ENCODE results near the gene ST8SIA6. TPM values are rescaled to one million over a fixed set of nuclear protein-coding genes. Genes with fewer than 3 reads are reported as not detected.

ST8SIA6 gene
- total and polyA plus RNA-seq, 4 donors = 0.43 to 22.0 (median 2.9) TPM

DNA sequence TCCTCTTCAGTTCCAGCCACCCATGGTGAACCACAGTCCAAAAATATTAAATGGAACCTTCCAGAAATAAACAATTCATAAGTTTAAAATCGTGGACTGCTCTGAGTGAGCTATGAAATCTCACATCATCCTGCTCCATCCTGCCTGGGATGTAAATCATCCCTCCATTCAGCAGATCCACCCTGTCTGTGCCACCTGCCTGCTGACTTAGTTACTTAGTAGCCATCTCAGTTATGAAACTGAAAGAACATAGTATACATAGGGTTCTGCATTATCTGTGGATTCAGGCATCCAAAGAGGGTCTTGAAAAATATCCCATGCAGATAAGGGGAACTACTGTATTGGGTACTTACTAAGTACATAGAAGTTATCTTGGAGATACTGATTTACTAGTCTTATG is 89.0 kb downstream of the ST8SIA6 start:
- TF ChIP-seq, protein P1, sequence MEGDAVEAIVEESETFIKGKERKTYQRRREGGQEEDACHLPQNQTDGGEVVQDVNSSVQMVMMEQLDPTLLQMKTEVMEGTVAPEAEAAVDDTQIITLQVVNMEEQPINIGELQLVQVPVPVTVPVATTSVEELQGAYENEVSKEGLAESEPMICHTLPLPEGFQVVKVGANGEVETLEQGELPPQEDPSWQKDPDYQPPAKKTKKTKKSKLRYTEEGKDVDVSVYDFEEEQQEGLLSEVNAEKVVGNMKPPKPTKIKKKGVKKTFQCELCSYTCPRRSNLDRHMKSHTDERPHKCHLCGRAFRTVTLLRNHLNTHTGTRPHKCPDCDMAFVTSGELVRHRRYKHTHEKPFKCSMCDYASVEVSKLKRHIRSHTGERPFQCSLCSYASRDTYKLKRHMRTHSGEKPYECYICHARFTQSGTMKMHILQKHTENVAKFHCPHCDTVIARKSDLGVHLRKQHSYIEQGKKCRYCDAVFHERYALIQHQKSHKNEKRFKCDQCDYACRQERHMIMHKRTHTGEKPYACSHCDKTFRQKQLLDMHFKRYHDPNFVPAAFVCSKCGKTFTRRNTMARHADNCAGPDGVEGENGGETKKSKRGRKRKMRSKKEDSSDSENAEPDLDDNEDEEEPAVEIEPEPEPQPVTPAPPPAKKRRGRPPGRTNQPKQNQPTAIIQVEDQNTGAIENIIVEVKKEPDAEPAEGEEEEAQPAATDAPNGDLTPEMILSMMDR (IDR thresholded peaks at IDR 0.05; ENCODE audit: control extremely low read depth, extremely low read depth) = no peak
- 69 to 72% methylated on average over 1 of the region's 1 CpG for WGBS, 2 donors
- Histone ChIP-seq H3K27ac (ENCODE audit: low read depth in 1 of 2, low read length in 1 of 2) (no peak overlapping the region), H3K27me3 (ENCODE audit: control insufficient read depth in 3 of 3, insufficient read depth in 3 of 3, low read length in 2 of 3) (no peaks in the 10 kb centered on the region), H3K4me3 (no peak overlapping the region), H3K4me1 (ENCODE audit: control insufficient read depth in 5 of 5, insufficient read depth in 5 of 5, low read length in 5 of 5) (no peaks in the 10 kb centered on the region), H3K36me3 (ENCODE audit: control insufficient read depth in 4 of 4, insufficient read depth in 4 of 4, low read length in 4 of 4) (no peaks in the 10 kb centered on the region), H3K9ac (ENCODE audit: insufficient read depth in 1 of 2, low read length in 2 of 2) (no peak overlapping the region), H3K9me3 (ENCODE audit: control insufficient read depth in 4 of 4, insufficient read depth in 3 of 4, low read length in 3 of 4) (peaks cover 0 to 5% (median 4%) of the 10 kb centered on the region in 4 donors)
- ATAC-seq (ENCODE audit: insufficient read depth, low FRiP score) (no peak), DNase-seq (no peak)

DNA sequence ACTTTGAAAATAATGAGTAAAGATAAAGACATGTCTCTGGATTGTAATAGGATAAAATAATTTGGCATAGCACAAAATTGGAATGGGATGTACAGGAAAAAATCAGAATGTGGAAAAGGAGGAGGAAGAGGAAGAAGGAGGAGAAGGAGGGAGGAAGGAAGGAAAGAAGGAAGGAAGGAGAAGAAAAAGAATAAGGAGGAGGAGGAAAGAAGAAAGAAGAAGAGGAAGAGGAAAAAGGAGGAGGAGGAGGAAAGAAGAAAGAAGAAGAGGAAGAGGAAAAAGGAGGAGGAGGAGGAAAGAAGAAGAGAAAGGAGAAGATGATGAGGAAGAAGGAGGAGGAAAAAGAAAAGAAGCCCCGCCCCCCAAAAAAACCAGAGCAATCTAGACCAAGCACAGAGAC is 95.9 kb downstream of the ST8SIA6 start:
- Histone ChIP-seq H3K9me3 (ENCODE audit: control insufficient read depth in 4 of 4, insufficient read depth in 3 of 4, low read length in 3 of 4) (peaks cover 0 to 4% (median under 1%) of the 10 kb centered on the region in 4 donors), H3K36me3 (ENCODE audit: control insufficient read depth in 4 of 4, insufficient read depth in 4 of 4, low read length in 4 of 4) (no peaks in the 10 kb centered on the region), H3K9ac (ENCODE audit: insufficient read depth in 1 of 2, low read length in 2 of 2) (no peak overlapping the region), H3K27me3 (ENCODE audit: control insufficient read depth in 3 of 3, insufficient read depth in 3 of 3, low read length in 2 of 3) (no peaks in the 10 kb centered on the region), H3K4me1 (ENCODE audit: control insufficient read depth in 5 of 5, insufficient read depth in 5 of 5, low read length in 5 of 5) (no peaks in the 10 kb centered on the region), H3K4me3 (no peak overlapping the region), H3K27ac (ENCODE audit: low read depth in 1 of 2, low read length in 1 of 2) (no peak overlapping the region)
- ATAC-seq (ENCODE audit: insufficient read depth, low FRiP score) (no peak), DNase-seq (no peak)
- TF ChIP-seq, protein P1 (IDR thresholded peaks at IDR 0.05; ENCODE audit: control extremely low read depth, extremely low read depth) = no peak
- 94 to 100% methylated on average over 1 of the region's 1 CpG for WGBS, 2 donors

DNA sequence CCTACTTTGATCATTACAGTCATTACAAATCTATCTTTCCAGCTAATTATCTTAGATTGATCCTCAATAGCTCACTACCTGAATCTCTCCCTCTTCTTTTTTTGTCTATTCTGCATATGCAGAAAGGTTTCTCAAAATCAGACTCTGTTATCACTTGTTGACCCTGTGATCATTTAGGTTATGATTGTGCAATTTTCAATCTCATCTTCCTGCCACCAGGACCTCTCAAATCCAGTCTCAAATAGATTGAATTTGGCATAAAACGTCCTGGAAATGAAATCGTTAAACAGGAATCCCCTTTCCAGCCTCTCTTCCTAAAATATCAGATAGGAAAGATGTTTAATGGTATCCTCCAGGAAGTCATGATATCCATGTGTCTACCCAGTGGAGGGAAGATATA is 96.6 kb downstream of the ST8SIA6 start:
- Histone ChIP-seq H3K36me3 (ENCODE audit: control insufficient read depth in 4 of 4, insufficient read depth in 4 of 4, low read length in 4 of 4) (no peaks in the 10 kb centered on the region), H3K9me3 (ENCODE audit: control insufficient read depth in 4 of 4, insufficient read depth in 3 of 4, low read length in 3 of 4) (no peaks in the 10 kb centered on the region), H3K27ac (ENCODE audit: low read depth in 1 of 2, low read length in 1 of 2) (no peak overlapping the region), H3K4me3 (no peak overlapping the region), H3K4me1 (ENCODE audit: control insufficient read depth in 5 of 5, insufficient read depth in 5 of 5, low read length in 5 of 5) (no peaks in the 10 kb centered on the region), H3K9ac (ENCODE audit: insufficient read depth in 1 of 2, low read length in 2 of 2) (no peak overlapping the region), H3K27me3 (ENCODE audit: control insufficient read depth in 3 of 3, insufficient read depth in 3 of 3, low read length in 2 of 3) (no peaks in the 10 kb centered on the region)
- 73 to 95% methylated on average over 2 of the region's 2 CpGs for WGBS, 2 donors
- TF ChIP-seq, protein P1 (IDR thresholded peaks at IDR 0.05; ENCODE audit: control extremely low read depth, extremely low read depth) = no peak
- DNase-seq = no peak
- no peak for ATAC-seq (ENCODE audit: insufficient read depth, low FRiP score)

DNA sequence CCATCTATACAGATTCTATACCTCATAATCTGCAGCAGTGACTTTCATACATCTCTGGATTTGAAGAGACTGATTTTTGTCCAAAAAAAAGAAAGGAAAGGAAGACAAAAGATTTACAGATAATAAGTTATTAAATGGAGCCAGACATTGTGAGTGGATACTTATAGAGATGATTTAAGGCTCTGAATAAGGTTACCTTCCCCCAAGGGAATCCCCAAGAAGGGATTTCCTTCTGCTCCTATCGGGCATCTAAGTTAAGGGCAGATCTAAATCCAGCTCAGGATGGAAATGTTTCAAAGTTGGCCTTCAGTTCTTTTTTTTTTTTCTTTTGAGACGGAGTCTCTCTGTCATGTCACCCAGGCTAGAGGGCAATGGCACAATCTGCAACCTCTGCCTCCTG is 97.6 kb downstream of the ST8SIA6 start:
- no peak overlapping the region for H3K4me3 ChIP-seq
- H3K9me3 ChIP-seq (ENCODE audit: control insufficient read depth in 4 of 4, insufficient read depth in 3 of 4, low read length in 3 of 4) = no peaks in the 10 kb centered on the region
- H3K9ac ChIP-seq (ENCODE audit: insufficient read depth in 1 of 2, low read length in 2 of 2) = no peak overlapping the region
- no peak for DNase-seq
- no peak overlapping the region for H3K27ac ChIP-seq (ENCODE audit: low read depth in 1 of 2, low read length in 1 of 2)
- H3K4me1 ChIP-seq (ENCODE audit: control insufficient read depth in 5 of 5, insufficient read depth in 5 of 5, low read length in 5 of 5) = no peaks in the 10 kb centered on the region
- TF ChIP-seq, protein P1 (IDR thresholded peaks at IDR 0.05; ENCODE audit: control extremely low read depth, extremely low read depth) = no peak
- H3K27me3 ChIP-seq (ENCODE audit: control insufficient read depth in 3 of 3, insufficient read depth in 3 of 3, low read length in 2 of 3) = no peaks in the 10 kb centered on the region
- H3K36me3 ChIP-seq (ENCODE audit: control insufficient read depth in 4 of 4, insufficient read depth in 4 of 4, low read length in 4 of 4) = no peaks in the 10 kb centered on the region
- no peak for ATAC-seq (ENCODE audit: insufficient read depth, low FRiP score)
- WGBS, 2 donors = 93 to 96% methylated on average over 2 of the region's 2 CpGs
